ENCODE results near the gene KLF8.

KLF8 gene

GRCh38 chrX:56308726-56309125 is 76.6 kb downstream of the KLF8 start:
- TF ChIP-seq ZFX (IDR thresholded peaks at IDR 0.05) (no peak), CTCF (conservative IDR thresholded peaks at IDR 0.05) (no peak)
- no peak overlapping the region for H3K27ac ChIP-seq

DNA sequence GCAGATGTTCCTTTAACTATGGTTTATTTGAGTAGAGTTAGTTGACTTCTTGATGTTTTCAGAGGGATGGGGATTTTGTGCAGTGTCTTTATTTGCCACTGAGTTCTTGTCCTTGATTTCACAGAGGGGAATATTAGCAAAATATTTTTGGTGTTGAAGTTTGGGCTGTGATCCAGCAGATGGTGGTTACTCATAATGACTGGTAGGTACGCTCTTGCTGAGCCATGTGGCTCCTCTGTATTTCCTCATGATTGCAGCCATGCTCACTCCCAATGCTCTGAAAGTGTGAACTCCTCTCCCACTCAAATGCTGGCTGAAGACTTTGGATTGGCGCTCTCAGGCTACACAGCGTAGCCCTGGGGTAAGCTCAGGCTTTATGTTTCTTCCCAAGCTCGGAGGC is 77.7 kb downstream of the KLF8 start:
- no peak for TF ChIP-seq CTCF (conservative IDR thresholded peaks at IDR 0.05)
- no peak for TF ChIP-seq ZFX (IDR thresholded peaks at IDR 0.05)
- no peak overlapping the region for H3K27ac ChIP-seq

DNA sequence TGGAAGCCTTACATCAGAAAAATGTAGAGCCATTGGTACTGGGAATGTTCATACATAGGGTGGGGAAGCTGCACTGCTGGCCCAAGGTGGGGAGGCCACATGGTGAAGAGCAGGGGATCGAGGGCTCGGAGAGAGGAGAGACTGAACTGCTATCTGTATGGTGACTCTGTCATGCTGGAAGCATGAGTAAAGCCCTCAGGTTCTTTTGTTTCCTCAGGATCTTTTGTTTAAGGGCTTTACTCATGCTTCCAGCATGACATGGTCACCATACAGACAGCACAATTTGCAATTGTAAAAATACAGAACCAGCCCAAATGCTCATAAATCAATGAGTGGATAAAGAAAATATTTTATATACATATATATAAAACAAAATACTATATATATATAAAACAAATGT is 78.4 kb downstream of the KLF8 start:
- no peak overlapping the region for H3K27ac ChIP-seq
- no peak for TF ChIP-seq ZFX (IDR thresholded peaks at IDR 0.05)
- no peak for TF ChIP-seq CTCF (conservative IDR thresholded peaks at IDR 0.05)

- H3K27ac ChIP-seq = no peak overlapping the region
- TF ChIP-seq ZFX (IDR thresholded peaks at IDR 0.05) (no peak), CTCF (conservative IDR thresholded peaks at IDR 0.05) (no peak)
Measured at GRCh38 chrX:56313308-56313707, 81.2 kb downstream of the KLF8 start.

DNA sequence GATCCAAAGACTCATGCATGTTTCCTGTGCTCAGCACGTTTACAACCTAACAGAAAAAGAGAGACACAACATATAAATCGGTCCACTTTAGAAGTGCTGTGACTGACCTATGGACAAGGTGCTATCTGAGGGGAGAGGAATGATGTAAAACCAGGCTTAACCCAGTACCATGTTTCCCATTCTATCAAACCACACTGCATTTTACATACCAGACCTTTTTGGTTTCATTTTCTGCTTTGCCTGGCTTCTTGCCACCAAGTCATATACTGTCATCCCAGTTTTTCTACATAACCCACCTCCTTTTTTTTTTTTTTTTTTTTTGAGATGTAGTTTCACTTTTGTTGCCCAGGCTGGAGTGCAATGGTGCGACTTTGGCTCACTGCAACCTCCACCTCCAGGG is 82.2 kb downstream of the KLF8 start:
- TF ChIP-seq CTCF (conservative IDR thresholded peaks at IDR 0.05) = no peak
- TF ChIP-seq ZFX (IDR thresholded peaks at IDR 0.05) = no peak
- H3K27ac ChIP-seq = no peak overlapping the region

GRCh38 chrX:56318076-56318475 is 85.9 kb downstream of the KLF8 start:
- TF ChIP-seq ZFX (IDR thresholded peaks at IDR 0.05) (no peak), CTCF (conservative IDR thresholded peaks at IDR 0.05) (no peak)

GRCh38 chrX:56319165-56319564 is 87.0 kb downstream of the KLF8 start:
- TF ChIP-seq ZFX (IDR thresholded peaks at IDR 0.05) (no peak), CTCF (conservative IDR thresholded peaks at IDR 0.05) (no peak)
- H3K27ac ChIP-seq = no peak overlapping the region

More at GRCh38 chrX:56318076-56318475, 85.9 kb downstream of the KLF8 start:
- H3K27ac ChIP-seq = no peak overlapping the region

All from C4-2B (cell line).